H7 (cell line): ENCODE measurements around the gene HTR1D. TPM values are rescaled to one million over a fixed set of nuclear protein-coding genes. Genes with fewer than 3 reads are reported as not detected.
"Not testable (repeated sequence)": the region's sequence is repeated elsewhere in the genome, so short reads cannot be mapped to it uniquely, and the experiment has no call there.

ENCODE experiments used
- DNase-seq: peaks from one replicate; pipeline ENCODE4 v3.0.0; 2012
- H3K27me3 ChIP-seq: 2 replicates; pipeline ENCODE4 v1.6.0; 2011; ENCODE audit warnings: mild to moderate bottlenecking, low read length; ENCODE audit not compliant: control insufficient read depth, insufficient read depth
- H3K36me3 ChIP-seq: replicated peaks from 2 replicates; pipeline ENCODE4 v1.5.1; 2011; ENCODE audit warnings: low read length; ENCODE audit not compliant: control insufficient read depth, insufficient read depth
- H3K4me3 ChIP-seq: 2 replicates; pipeline ENCODE4 v1.5.1; 2011; ENCODE audit warnings: low read depth, mild to moderate bottlenecking, control low read depth, low read length, moderate library complexity; ENCODE audit not compliant: insufficient read depth
- total RNA-seq: library from RNA; depleted of rRNA; stranded (reverse); fragments of >200 nt; shearing (Covaris generic); gene quantifications from 2 replicates; pipeline ENCODE4 v1.2.3, GENCODE V29; 2014; rRNA removed

Gene HTR1D
- 3.9 and 4.1 TPM in 2 replicates for total RNA-seq

DNA sequence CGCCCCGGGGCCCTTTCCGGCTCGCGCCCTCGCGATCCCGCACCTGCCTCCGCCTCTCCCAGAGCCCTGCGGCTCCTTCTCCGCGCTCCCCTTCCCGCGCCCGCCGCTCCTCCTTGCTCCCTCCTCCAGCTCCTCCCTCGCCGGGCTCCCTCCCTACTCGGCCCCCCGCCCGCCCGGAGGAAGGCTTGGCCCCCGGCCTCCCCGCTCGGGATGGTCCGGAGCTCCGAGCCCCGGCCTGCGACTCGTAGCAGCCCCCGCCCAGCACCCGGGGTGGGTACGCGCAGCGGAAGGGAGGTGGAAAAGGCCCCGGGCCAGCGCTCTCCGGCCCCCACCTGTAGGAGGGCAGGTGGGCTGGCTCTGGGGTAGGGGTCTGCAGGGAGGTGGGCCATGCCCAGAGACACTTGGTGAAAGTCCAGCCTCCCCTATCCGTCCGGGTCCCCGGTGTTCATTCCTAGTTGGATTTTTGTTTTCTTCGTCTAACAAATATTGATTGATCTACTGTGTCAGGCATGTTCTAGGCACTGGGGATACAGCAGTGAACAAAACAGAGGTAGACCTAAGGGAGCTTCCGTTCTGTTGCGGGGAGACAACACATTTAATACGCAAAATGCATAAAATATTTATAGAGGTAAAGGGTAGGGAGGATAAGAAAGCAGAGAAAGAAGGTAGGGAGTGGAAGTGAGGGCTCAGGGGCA, at the start of gene HTR1D:
TSS of gene HTR1D (minus strand) at position 82 of the 695 bp plus-strand sequence. CDS start 23,283 bp downstream, outside the sequence.
- Histone ChIP-seq H3K36me3 (no peaks in the 10 kb centered on the region), H3K4me3 (peak within 1 kb of the TSS; percentile 82), H3K27me3 (peaks cover 22% of the 10 kb centered on the region)
- DNase-seq: peak; percentile 95

GRCh38 chr1:23263380-23263887, 46.1 kb upstream of the HTR1D start:
- H3K36me3 ChIP-seq: no peaks in the 10 kb centered on the region
- peak; percentile 65 for DNase-seq
- no peaks in the 10 kb centered on the region; the same call in 1 of the 2 replicates for H3K27me3 ChIP-seq
- no peak overlapping the region for H3K4me3 ChIP-seq

GRCh38 chr1:23258082-23258481, 40.8 kb upstream of the HTR1D start:
- DNase-seq, H3K36me3 ChIP-seq, H3K27me3 ChIP-seq, H3K4me3 ChIP-seq: not testable (repeated sequence)

DNA sequence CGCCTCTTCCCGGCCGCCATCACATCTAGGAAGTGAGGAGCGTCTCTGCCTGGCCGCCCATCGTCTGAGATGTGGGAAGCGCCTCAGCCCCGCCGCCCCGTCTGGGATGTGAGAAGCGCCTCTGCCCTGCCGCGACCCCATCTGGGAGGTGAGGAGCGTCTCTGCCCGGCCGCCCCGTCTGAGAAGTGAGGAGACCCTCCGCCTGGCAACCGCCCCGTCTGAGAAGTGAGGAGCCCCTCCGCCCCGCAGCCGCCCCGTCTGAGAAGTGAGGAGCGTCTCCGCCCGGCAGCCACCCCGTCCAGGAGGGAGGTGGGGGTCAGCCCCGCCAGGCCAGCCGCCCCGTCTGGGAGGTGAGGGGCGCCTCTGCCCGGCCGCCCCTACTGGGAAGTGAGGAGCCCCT, 40.1 kb upstream of the HTR1D start:
- H3K36me3 ChIP-seq, H3K27me3 ChIP-seq, H3K4me3 ChIP-seq, DNase-seq: not testable (repeated sequence)

DNA sequence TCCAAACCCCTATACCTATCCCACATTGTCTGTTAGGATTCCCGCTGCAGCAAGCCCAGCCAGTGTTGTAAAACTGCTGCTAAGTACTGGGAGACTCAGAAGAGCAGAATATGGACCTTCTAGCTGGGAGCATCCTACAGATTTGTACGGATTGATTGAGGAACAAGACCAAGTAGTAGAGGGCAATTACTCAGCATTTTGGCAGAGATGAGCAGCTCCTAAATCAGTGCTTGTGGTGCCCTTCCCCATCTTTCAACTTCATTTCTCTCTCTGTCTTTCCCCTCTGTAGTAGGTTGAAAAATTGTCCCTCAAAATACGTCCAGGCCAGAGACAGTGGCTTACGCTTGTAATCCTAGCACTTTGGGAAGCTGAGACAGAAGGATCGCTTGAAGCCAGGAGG, 37.3 kb upstream of the HTR1D start:
- no peaks in the 10 kb centered on the region; the same call in 1 of the 2 replicates for H3K27me3 ChIP-seq
- no peak for DNase-seq
- H3K4me3 ChIP-seq: no peak overlapping the region
- H3K36me3 ChIP-seq: no peaks in the 10 kb centered on the region

- no peaks in the 10 kb centered on the region for H3K36me3 ChIP-seq
- DNase-seq: no peak
These were observed 34.5 kb upstream of the HTR1D start for GRCh38 chr1:23251812-23252211.

GRCh38 chr1:23249787-23250454, 32.6 kb upstream of the HTR1D start:
- Histone ChIP-seq H3K36me3 (no peaks in the 10 kb centered on the region), H3K4me3 (no peak overlapping the region), H3K27me3 (no peaks in the 10 kb centered on the region; the same call in 1 of the 2 replicates)
- DNase-seq: no peak

More at GRCh38 chr1:23251812-23252211, 34.5 kb upstream of the HTR1D start:
- Histone ChIP-seq H3K27me3 (no peaks in the 10 kb centered on the region; the same call in 1 of the 2 replicates), H3K4me3 (no peak overlapping the region)

- no peak for DNase-seq
- Histone ChIP-seq H3K36me3 (no peaks in the 10 kb centered on the region), H3K27me3 (no peaks in the 10 kb centered on the region), H3K4me3 (no peak overlapping the region)
These were observed 30.0 kb upstream of the HTR1D start for GRCh38 chr1:23247276-23247675.

DNA sequence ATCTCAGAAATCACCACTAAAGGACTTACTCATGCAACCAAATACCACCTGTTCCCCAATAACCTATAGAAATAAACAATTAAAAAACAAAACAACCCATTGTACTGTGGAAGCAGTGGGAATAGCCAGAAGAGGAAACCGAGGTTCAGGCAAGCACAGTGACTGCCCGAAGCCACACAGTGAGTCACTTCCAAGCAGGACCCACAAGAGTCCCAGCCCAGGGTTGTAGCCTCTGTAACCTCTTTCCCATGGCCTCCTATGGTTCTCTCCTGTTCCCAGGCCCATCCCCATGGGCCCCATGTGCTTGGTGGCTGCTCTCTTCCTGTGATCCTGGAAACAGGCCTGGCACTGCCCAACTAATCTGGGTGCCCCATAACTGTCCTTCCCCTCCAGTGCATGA, 29.0 kb upstream of the HTR1D start:
- no peaks in the 10 kb centered on the region for H3K36me3 ChIP-seq
- no peak overlapping the region for H3K4me3 ChIP-seq
- no peaks in the 10 kb centered on the region for H3K27me3 ChIP-seq
- no peak for DNase-seq

DNA sequence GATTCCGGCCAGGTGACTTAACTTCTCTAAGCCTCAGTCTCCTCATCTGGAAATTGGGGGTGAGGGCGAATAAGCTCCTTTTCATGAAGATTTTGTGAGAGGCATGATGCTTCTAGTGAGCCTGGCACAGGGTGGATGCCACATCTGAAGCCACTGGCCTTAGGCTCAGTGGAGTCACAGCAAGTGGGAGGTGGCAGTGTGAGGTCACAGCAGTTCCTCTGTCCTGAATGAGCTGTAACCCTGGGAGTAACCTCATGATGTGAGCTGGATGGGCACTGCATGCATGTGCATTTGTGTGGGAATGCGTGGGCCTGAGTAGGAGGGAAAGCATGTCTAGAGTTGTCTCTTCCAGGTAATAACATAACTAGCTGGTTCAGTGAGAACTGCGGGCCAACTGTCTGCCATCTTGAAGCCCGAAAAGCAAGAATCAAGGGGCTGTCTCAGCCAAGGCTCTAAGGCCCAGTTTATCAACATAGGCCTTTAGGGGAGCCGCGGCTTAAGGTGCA, 27.0 kb upstream of the HTR1D start:
- Histone ChIP-seq H3K4me3 (no peak overlapping the region), H3K27me3 (no peaks in the 10 kb centered on the region), H3K36me3 (no peaks in the 10 kb centered on the region)
- no peak for DNase-seq

GRCh38 chr1:23242414-23242813, 25.1 kb upstream of the HTR1D start:
- Histone ChIP-seq H3K36me3 (no peaks in the 10 kb centered on the region), H3K4me3 (no peak overlapping the region), H3K27me3 (no peaks in the 10 kb centered on the region)
- no peak for DNase-seq

DNA sequence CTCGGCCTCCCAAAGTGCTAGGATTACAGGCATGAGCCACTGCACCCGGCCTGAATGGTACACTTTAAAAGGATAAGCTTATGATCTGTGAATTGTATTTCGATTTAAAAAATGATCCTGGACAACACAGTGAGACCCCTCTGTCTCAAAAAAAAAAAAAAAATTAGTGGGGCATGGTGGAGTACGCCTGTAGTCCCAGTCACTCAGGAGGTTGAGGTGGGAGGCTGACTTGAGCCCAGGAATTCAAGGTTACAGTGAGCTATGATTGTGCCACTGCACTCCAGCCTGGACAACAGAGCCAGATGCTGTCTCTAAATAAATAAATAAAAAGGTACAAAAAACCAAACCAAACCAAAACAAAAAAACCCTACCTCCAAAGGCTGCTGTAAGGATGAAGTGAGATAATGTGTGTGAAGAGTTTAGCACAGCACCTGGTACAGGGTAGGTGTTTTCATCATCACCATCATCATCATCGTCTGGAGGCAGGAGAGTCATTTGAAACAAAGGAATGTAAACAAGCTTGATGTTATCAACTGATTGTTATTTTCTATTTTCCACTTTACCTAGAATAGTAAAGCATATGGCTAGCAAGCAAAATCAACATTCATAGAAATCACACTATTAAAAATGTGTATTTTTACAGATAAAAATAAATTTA, 22.5 kb upstream of the HTR1D start:
- H3K36me3 ChIP-seq: no peaks in the 10 kb centered on the region
- DNase-seq: no peak
- H3K27me3 ChIP-seq: no peaks in the 10 kb centered on the region
- no peak overlapping the region for H3K4me3 ChIP-seq

DNA sequence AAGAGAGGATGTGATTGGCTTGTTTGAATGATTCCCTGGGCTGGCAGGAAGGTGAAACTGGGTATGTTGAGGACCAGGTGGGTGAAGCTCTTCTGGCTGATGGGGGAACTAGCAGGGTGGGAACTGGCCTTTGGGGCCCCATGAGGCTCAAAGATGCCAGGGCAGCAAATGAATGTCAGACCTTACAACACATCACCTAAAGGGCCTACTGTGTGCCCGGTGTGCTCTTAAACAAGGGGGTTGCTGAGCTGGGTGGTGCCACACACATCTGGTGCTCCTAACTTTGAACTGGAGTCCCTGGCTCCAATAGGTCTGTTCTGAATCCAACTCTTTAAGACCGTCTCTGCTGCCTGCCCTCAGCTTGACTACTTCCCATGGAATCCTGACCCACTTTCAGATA, 21.3 kb upstream of the HTR1D start:
- DNase-seq: no peak
- H3K27me3 ChIP-seq: no peaks in the 10 kb centered on the region

DNA sequence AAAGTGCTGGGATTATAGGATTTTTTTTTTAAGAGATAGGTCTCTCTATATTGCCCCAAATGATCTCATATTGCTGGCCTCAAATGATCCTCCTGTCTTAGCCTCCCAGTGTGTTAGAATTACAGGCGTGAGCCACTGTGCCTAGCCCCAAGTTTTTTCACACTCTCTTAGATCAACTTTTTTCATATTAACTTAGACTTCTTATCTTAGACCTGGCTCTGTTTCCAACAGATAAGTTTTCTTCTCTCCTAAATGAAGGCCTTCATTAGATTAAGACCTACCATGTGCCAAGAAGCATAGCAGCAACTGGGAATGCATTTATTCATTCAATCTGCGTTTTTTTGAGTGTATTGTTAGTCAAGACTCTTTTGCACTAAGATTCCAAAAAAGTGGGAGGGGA, 20.2 kb upstream of the HTR1D start:
- H3K36me3 ChIP-seq: no peaks in the 10 kb centered on the region
- no peaks in the 10 kb centered on the region for H3K27me3 ChIP-seq
- no peak for DNase-seq

More for the DNA sequence above, 21.3 kb upstream of the HTR1D start:
- Histone ChIP-seq H3K4me3 (no peak overlapping the region), H3K36me3 (no peaks in the 10 kb centered on the region)

More for the DNA sequence above, 20.2 kb upstream of the HTR1D start:
- H3K4me3 ChIP-seq: no peak overlapping the region
